B cell (primary cell): ENCODE data around the gene ALAS2.

ENCODE experiments used
- CTCF ChIP-seq: fragments of 200-600 bp; IDR thresholded peaks from one replicate; pipeline ENCODE4 v1.8.0; 2022; ENCODE audit warnings: antibody characterized with exemption, mild to moderate bottlenecking
- EZH2 ChIP-seq: IDR thresholded peaks from 2 replicates; pipeline ENCODE4 v1.6.1; 2012; ENCODE audit warnings: borderline replicate concordance, low read depth, mild to moderate bottlenecking, moderate library complexity, low read length; ENCODE audit not compliant: insufficient read depth, poor library complexity, severe bottlenecking

- no peak for TF ChIP-seq CTCF
- TF ChIP-seq EZH2 = no peak
Measured at GRCh38 chrX:55039471-55039870, 8.7 kb upstream of the ALAS2 start.
